K562 (cell line): ENCODE data around the gene CPLANE2. TPM values are rescaled to one million over a fixed set of nuclear protein-coding genes. Genes with fewer than 3 reads are reported as not detected.

Experiments used
- CBX3 ChIP-seq, 2 experiments: IDR thresholded peaks; 1 replicate in 1 of 2; 2 replicates in 1 of 2; pipeline ENCODE4 v1.6.1; 2012; ENCODE audit warnings: inconsistent platforms in 2 of 2, low read length in 2 of 2, borderline replicate concordance in 1 of 2, control low read depth in 1 of 2
- FOSL1 ChIP-seq: fragments of 200-800 bp; sonication (Bioruptor generic); conservative IDR thresholded peaks from 2 replicates; pipeline ENCODE4 v1.6.1; 2016; ENCODE audit warnings: missing genetic modification characterization, missing compliant biosample characterization
- FOXK2 ChIP-seq, 2 experiments: fragments of 450-650 bp; IDR thresholded peaks in 1 of 2; conservative IDR thresholded peaks in 1 of 2; 2 replicates each; pipeline ENCODE4 v1.6.1; 2016; ENCODE audit warnings: low read depth in 2 of 2, mild to moderate bottlenecking in 1 of 2
- GATA2 ChIP-seq: sonication (generic); formaldehyde crosslinking; IDR thresholded peaks from 2 replicates; pipeline ENCODE4 v1.4.0; 2020; ENCODE audit warnings: mild to moderate bottlenecking, missing genetic modification reagents
- HMG20A ChIP-seq: fragments of 450-650 bp; formaldehyde crosslinking; conservative IDR thresholded peaks from 2 replicates; pipeline ENCODE4 v1.4.0; 2020; ENCODE audit warnings: mild to moderate bottlenecking, mixed read lengths
- HNRNPLL ChIP-seq: fragments of 200-400 bp; formaldehyde crosslinking; IDR thresholded peaks from 2 replicates; pipeline ENCODE4 v1.6.1; 2017; ENCODE audit warnings: low read length, low read depth, mild to moderate bottlenecking; ENCODE audit not compliant: poor library complexity, severe bottlenecking
- KLF16 ChIP-seq: IDR thresholded peaks from 2 replicates; pipeline ENCODE4 v1.6.1; 2016; ENCODE audit warnings: antibody characterized with exemption
- SNIP1 ChIP-seq: fragments of 450-650 bp; IDR thresholded peaks from 2 replicates; pipeline ENCODE4 v1.7.1; 2017; ENCODE audit warnings: low read depth, mild to moderate bottlenecking
- ZBED1 ChIP-seq: IDR thresholded peaks from 2 replicates; pipeline ENCODE4 v1.6.1; 2014
- ZNF121 ChIP-seq: sonication (generic); formaldehyde crosslinking; conservative IDR thresholded peaks from 2 replicates; pipeline ENCODE4 v1.8.0; 2022; ENCODE audit warnings: missing genetic modification reagents
- polyA plus RNA-seq, 8 experiments: library from polyadenylated mRNA; depleted of rRNA in 4 of 8; stranded (reverse) in 5 of 8; unstranded in 3 of 8; fragments of >200 nt; fragmentation: Nextera tagmentation in 2 of 8; fragmentation: Illumina TruSeq in 1 of 8; extraction: Ambion mirVana in 2 of 8; extraction: Trizol in 1 of 8; gene quantifications; 2 replicates each; pipeline versions ENCODE4 v1.2.1 to v1.2.3, GENCODE V29; 2011 to 2014; ENCODE audit warnings: inconsistent platforms in 1 of 8, missing spikeins in 1 of 8
- total RNA-seq, 7 experiments: library from RNA; depleted of rRNA in 6 of 7; stranded (reverse); fragments of >200 nt in 6 of 7; fragmentation: Illumina TruSeq in 2 of 7; extraction: Trizol in 2 of 7; gene quantifications; 2 replicates each; pipeline versions ENCODE4 v1.2.1 to v1.2.3, GENCODE V29; 2011 to 2021; ENCODE audit warnings: low replicate concordance in 1 of 7
- TF ChIP-seq, protein P1 (sequence below): fragments of 200-600 bp; sonication (generic); IDR thresholded peaks from one replicate; pipeline ENCODE4 v1.6.1; 2012; ENCODE audit warnings: mild to moderate bottlenecking, low read depth, low read length, inconsistent platforms
- TF ChIP-seq, protein P2 (sequence below): fragments of 250-450 bp; sonication (Bioruptor Pico); IDR thresholded peaks from 2 replicates; pipeline ENCODE4 v1.8.0; 2021; ENCODE audit warnings: moderate library complexity, mild to moderate bottlenecking, inconsistent platforms

Gene CPLANE2
- total and polyA plus RNA-seq, 9 of the 15 experiments (the other 6 are each of a cell fraction or from before 2014, with no cell fraction given) = 0.17 to 20.9 (median 8.1) TPM

DNA sequence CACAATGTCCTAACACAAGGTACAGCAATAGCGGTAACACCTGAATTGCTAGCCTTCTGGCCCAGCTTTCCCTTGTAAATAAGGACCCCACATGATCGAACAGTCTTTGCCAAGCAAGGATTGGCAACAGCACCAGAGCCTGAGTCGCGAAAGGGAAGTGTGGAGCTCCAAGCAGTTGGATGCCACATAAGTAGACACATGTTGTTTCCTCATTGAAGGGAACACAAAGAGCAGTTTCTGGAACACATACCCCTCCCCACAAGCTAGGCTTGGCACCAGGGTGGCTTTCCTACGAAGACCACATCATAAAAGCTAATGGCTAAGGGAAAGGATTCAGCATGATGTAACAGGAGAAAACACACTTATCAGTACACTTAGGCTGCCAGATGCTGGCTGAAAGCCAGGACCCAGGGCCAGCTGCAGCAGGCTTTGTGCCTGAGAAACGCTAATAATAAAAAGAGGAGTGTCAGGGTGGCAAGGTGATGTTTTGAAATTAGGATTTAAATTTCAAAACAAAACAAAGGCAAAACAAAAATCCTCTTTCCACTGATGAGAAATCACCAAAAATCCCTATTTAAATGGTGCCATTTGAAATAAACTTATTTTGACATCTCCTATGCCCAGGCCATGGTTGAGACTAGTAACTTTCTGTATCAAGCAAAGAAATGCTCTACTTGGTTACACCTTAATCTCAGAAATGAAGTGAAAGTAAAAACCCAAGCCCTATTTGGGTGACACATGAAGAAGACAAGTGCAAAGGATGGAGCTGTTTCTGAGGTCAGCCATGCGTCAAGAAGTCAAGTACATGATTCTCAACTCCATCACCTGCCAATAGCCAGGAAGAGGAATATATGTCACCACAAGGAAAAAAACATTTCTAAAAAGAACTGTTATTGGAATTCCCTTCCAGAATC lies 11.9 kb upstream of the CPLANE2 start (continued):
- TF ChIP-seq, protein P1, sequence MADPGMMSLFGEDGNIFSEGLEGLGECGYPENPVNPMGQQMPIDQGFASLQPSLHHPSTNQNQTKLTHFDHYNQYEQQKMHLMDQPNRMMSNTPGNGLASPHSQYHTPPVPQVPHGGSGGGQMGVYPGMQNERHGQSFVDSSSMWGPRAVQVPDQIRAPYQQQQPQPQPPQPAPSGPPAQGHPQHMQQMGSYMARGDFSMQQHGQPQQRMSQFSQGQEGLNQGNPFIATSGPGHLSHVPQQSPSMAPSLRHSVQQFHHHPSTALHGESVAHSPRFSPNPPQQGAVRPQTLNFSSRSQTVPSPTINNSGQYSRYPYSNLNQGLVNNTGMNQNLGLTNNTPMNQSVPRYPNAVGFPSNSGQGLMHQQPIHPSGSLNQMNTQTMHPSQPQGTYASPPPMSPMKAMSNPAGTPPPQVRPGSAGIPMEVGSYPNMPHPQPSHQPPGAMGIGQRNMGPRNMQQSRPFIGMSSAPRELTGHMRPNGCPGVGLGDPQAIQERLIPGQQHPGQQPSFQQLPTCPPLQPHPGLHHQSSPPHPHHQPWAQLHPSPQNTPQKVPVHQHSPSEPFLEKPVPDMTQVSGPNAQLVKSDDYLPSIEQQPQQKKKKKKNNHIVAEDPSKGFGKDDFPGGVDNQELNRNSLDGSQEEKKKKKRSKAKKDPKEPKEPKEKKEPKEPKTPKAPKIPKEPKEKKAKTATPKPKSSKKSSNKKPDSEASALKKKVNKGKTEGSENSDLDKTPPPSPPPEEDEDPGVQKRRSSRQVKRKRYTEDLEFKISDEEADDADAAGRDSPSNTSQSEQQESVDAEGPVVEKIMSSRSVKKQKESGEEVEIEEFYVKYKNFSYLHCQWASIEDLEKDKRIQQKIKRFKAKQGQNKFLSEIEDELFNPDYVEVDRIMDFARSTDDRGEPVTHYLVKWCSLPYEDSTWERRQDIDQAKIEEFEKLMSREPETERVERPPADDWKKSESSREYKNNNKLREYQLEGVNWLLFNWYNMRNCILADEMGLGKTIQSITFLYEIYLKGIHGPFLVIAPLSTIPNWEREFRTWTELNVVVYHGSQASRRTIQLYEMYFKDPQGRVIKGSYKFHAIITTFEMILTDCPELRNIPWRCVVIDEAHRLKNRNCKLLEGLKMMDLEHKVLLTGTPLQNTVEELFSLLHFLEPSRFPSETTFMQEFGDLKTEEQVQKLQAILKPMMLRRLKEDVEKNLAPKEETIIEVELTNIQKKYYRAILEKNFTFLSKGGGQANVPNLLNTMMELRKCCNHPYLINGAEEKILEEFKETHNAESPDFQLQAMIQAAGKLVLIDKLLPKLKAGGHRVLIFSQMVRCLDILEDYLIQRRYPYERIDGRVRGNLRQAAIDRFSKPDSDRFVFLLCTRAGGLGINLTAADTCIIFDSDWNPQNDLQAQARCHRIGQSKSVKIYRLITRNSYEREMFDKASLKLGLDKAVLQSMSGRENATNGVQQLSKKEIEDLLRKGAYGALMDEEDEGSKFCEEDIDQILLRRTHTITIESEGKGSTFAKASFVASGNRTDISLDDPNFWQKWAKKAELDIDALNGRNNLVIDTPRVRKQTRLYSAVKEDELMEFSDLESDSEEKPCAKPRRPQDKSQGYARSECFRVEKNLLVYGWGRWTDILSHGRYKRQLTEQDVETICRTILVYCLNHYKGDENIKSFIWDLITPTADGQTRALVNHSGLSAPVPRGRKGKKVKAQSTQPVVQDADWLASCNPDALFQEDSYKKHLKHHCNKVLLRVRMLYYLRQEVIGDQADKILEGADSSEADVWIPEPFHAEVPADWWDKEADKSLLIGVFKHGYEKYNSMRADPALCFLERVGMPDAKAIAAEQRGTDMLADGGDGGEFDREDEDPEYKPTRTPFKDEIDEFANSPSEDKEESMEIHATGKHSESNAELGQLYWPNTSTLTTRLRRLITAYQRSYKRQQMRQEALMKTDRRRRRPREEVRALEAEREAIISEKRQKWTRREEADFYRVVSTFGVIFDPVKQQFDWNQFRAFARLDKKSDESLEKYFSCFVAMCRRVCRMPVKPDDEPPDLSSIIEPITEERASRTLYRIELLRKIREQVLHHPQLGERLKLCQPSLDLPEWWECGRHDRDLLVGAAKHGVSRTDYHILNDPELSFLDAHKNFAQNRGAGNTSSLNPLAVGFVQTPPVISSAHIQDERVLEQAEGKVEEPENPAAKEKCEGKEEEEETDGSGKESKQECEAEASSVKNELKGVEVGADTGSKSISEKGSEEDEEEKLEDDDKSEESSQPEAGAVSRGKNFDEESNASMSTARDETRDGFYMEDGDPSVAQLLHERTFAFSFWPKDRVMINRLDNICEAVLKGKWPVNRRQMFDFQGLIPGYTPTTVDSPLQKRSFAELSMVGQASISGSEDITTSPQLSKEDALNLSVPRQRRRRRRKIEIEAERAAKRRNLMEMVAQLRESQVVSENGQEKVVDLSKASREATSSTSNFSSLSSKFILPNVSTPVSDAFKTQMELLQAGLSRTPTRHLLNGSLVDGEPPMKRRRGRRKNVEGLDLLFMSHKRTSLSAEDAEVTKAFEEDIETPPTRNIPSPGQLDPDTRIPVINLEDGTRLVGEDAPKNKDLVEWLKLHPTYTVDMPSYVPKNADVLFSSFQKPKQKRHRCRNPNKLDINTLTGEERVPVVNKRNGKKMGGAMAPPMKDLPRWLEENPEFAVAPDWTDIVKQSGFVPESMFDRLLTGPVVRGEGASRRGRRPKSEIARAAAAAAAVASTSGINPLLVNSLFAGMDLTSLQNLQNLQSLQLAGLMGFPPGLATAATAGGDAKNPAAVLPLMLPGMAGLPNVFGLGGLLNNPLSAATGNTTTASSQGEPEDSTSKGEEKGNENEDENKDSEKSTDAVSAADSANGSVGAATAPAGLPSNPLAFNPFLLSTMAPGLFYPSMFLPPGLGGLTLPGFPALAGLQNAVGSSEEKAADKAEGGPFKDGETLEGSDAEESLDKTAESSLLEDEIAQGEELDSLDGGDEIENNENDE = no peak
- TF ChIP-seq ZBED1 = no peak
- no peak for TF ChIP-seq HMG20A (CRISPR knock-in tag)
- TF ChIP-seq FOSL1 (tag) = peak; percentile 77
- TF ChIP-seq, protein P2, sequence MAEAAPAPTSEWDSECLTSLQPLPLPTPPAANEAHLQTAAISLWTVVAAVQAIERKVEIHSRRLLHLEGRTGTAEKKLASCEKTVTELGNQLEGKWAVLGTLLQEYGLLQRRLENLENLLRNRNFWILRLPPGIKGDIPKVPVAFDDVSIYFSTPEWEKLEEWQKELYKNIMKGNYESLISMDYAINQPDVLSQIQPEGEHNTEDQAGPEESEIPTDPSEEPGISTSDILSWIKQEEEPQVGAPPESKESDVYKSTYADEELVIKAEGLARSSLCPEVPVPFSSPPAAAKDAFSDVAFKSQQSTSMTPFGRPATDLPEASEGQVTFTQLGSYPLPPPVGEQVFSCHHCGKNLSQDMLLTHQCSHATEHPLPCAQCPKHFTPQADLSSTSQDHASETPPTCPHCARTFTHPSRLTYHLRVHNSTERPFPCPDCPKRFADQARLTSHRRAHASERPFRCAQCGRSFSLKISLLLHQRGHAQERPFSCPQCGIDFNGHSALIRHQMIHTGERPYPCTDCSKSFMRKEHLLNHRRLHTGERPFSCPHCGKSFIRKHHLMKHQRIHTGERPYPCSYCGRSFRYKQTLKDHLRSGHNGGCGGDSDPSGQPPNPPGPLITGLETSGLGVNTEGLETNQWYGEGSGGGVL (CRISPR knock-in tag) = peak; percentile 6; the same call in 1 of the 2 replicates
- no peak for TF ChIP-seq ZNF121 (CRISPR knock-in tag)
- TF ChIP-seq SNIP1 = no peak
- peak in 1 of 2 experiments; percentile 42; a peak in 2 of 4 replicates for TF ChIP-seq FOXK2 (conservative IDR thresholded peaks at IDR 0.05 in 1 of 2, IDR thresholded peaks at IDR 0.05 in 1 of 2; ENCODE audit: low read depth in 2 of 2)
- TF ChIP-seq KLF16 = peak; percentile 89
- TF ChIP-seq CBX3 (IDR thresholded peaks at IDR 0.05; ENCODE audit: borderline replicate concordance in 1 of 2, low read length in 2 of 2) = no peak; a peak in 1 of 3 replicates
- TF ChIP-seq GATA2 (CRISPR knock-in tag) = peak; percentile 60; the same call in 1 of the 2 replicates
- no peak for TF ChIP-seq HNRNPLL
